Natural killer cell (primary cell): Measurements from ENCODE around the gene PHETA1. TPM values are rescaled to one million over a fixed set of nuclear protein-coding genes. Genes with fewer than 3 reads are reported as not detected.

Source experiments
- ATAC-seq, 3 donors: fragments of 150-1000 bp in 2 of 3; fragments of 200-7000 bp in 1 of 3; cut with Tn5 transposase; 1 replicate in 1 of 3; 2 replicates in 2 of 3; pipeline ENCODE4 v1.10.0; 2021; ENCODE audit warnings: mild to moderate bottlenecking in 2 of 3, moderate library complexity in 2 of 3
- DNase-seq, 2 donors: peaks; one replicate each; pipeline versions ENCODE4 v3.0.0 to v3.0.0-alpha.2; 2013 to 2021; ENCODE audit warnings: mixed read lengths in 1 of 2
- H3K27ac ChIP-seq: one replicate; pipeline ENCODE4 v1.5.1; 2013; ENCODE audit warnings: mild to moderate bottlenecking, low read length
- H3K27me3 ChIP-seq: one replicate; pipeline ENCODE4 v1.6.1; 2013; ENCODE audit warnings: low read length; ENCODE audit not compliant: control insufficient read depth, insufficient read depth
- H3K36me3 ChIP-seq: one replicate; pipeline ENCODE4 v1.6.1; 2013; ENCODE audit warnings: low read length; ENCODE audit not compliant: control insufficient read depth, insufficient read depth
- H3K4me1 ChIP-seq: one replicate; pipeline ENCODE4 v1.6.1; 2013; ENCODE audit warnings: low read length; ENCODE audit not compliant: control insufficient read depth, insufficient read depth
- H3K4me3 ChIP-seq: one replicate; pipeline ENCODE4 v1.5.1; 2013; ENCODE audit warnings: low read length
- H3K9me3 ChIP-seq: one replicate; pipeline ENCODE4 v1.6.1; 2013; ENCODE audit warnings: low read length; ENCODE audit not compliant: control insufficient read depth, insufficient read depth
- H3K27ac Mint-ChIP-seq, 2 donors: one replicate each; pipeline ENCODE4 v1.8.0; 2022; ENCODE audit warnings: mild to moderate bottlenecking in 2 of 2, mixed read lengths in 2 of 2, moderate library complexity in 1 of 2
- H3K27me3 Mint-ChIP-seq, 2 donors: one replicate each; pipeline ENCODE4 v1.8.0; 2022; ENCODE audit warnings: low read depth in 2 of 2, mixed read lengths in 2 of 2
- H3K36me3 Mint-ChIP-seq: one replicate; pipeline ENCODE4 v1.8.0; 2022; ENCODE audit warnings: mixed read lengths
- H3K4me1 Mint-ChIP-seq, 2 donors: one replicate each; pipeline ENCODE4 v1.8.0; 2022; ENCODE audit warnings: mixed read lengths in 2 of 2
- H3K4me3 Mint-ChIP-seq: one replicate; pipeline ENCODE4 v1.8.0; 2022; ENCODE audit warnings: mild to moderate bottlenecking, moderate library complexity, mixed read lengths
- H3K9me3 Mint-ChIP-seq, 2 donors: one replicate each; pipeline ENCODE4 v1.8.0; 2022; ENCODE audit warnings: mixed read lengths in 2 of 2
- WGBS: methylation state at CpG from one replicate; pipeline ENCODE4 v1.1.7; 2013; ENCODE audit warnings: missing lambda C conversion rate; ENCODE audit not compliant: insufficient coverage; 5-methylcytosine and 5-hydroxymethylcytosine counted together
- intact Hi-C: fragments of 100-400 bp; cut with micrococcal nuclease; formaldehyde crosslinking; loops from one replicate; pipeline ENCODE4 v1.14.2; 2022
- total RNA-seq, 4 donors: library from RNA; stranded (reverse); fragments of 120-200 nt in 1 of 4; gene quantifications; one replicate each; pipeline versions ENCODE4 v1.2.3 to v1.2.4, GENCODE V29; 2013 to 2022
- TF ChIP-seq, protein P1 (sequence below): fragments of 200-600 bp; IDR thresholded peaks from one replicate; pipeline ENCODE4 v1.8.0; 2022; ENCODE audit warnings: antibody characterized with exemption

PHETA1 gene
- total RNA-seq, 3 donors from 2014 or later (not counting 1 experiment from before 2014, with no cell fraction given), result 3.4 to 3.8 (median 3.5) TPM

DNA sequence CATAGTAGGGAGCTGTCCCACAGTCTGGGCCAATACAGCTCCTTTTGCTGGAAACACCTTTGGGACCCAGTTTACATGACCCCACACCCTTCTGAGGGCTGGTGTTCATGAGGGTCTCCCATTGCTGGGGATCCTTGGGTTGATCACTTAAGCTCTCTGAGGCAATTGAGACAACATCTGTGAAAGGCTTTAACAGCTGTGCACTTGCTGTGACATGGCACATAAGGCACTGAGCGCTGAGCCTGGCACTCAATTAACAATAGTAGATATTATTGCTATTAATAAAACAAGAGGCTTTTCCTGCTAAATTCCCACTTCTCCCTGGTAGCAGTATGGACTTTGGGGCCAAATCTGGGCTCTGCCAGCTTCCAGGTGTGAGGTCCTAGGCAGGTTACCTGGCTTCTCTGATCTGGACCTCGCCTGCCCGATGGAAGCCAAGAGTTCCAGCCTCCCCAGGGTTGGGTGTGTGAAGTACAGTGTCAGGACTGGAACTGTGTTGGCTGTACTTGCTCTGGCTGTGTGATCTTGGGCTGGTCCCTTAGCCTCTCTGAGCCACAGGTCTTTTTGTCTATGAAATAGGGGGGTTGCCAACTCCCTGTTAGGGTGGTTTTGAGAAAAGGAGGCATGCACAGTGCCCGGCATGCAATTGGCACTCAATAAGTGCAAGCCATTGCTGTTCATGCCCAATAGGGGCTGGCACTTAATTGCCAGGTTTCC lies 39.9 kb upstream of the PHETA1 start:
- H3K27me3 Mint-ChIP-seq, result no peaks in the 10 kb centered on the region
- 79% methylated on average over 3 of the region's 4 CpGs for WGBS
- H3K4me3 Mint-ChIP-seq, result peak overlapping the region; percentile 95
- peaks cover 88% of the 10 kb centered on the region for H3K4me1 ChIP-seq
- no peaks in the 10 kb centered on the region for H3K9me3 ChIP-seq
- peak overlapping the region; percentile 9 for H3K4me3 ChIP-seq
- peaks cover 66 to 89% of the 10 kb centered on the region in 2 donors for H3K4me1 Mint-ChIP-seq
- H3K27me3 ChIP-seq, result no peaks in the 10 kb centered on the region
- TF ChIP-seq, protein P1, sequence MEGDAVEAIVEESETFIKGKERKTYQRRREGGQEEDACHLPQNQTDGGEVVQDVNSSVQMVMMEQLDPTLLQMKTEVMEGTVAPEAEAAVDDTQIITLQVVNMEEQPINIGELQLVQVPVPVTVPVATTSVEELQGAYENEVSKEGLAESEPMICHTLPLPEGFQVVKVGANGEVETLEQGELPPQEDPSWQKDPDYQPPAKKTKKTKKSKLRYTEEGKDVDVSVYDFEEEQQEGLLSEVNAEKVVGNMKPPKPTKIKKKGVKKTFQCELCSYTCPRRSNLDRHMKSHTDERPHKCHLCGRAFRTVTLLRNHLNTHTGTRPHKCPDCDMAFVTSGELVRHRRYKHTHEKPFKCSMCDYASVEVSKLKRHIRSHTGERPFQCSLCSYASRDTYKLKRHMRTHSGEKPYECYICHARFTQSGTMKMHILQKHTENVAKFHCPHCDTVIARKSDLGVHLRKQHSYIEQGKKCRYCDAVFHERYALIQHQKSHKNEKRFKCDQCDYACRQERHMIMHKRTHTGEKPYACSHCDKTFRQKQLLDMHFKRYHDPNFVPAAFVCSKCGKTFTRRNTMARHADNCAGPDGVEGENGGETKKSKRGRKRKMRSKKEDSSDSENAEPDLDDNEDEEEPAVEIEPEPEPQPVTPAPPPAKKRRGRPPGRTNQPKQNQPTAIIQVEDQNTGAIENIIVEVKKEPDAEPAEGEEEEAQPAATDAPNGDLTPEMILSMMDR, result no peak
- H3K27ac ChIP-seq, result peak overlapping the region; percentile 68
- H3K9me3 Mint-ChIP-seq, result no peaks in the 10 kb centered on the region
- intact Hi-C loops, result no loop called here
- DNase-seq (no peak), ATAC-seq (no peak)
- peaks cover 2% of the 10 kb centered on the region for H3K36me3 ChIP-seq
- H3K36me3 Mint-ChIP-seq, result no peaks in the 10 kb centered on the region
- peak overlapping the region; percentile 91 to 96 for H3K27ac Mint-ChIP-seq

- Histone ChIP-seq H3K36me3 (no peaks in the 10 kb centered on the region), H3K4me3 (no peak overlapping the region), H3K27me3 (no peaks in the 10 kb centered on the region), H3K27ac (peak overlapping the region; percentile 98), H3K4me1 (peaks cover 88% of the 10 kb centered on the region), H3K9me3 (no peaks in the 10 kb centered on the region)
- no peaks in the 10 kb centered on the region for H3K36me3 Mint-ChIP-seq
- H3K4me1 Mint-ChIP-seq, result peaks cover 65 to 89% of the 10 kb centered on the region in 2 donors
- no peaks in the 10 kb centered on the region for H3K9me3 Mint-ChIP-seq
- TF ChIP-seq, protein P1, result no peak
- ATAC-seq, result no peak
- intact Hi-C loops, result no loop called here
- no peak for DNase-seq
- no peaks in the 10 kb centered on the region for H3K27me3 Mint-ChIP-seq
- no CpG with 5 or more reads among the region's 1 CpG for WGBS
- peak overlapping the region; percentile 95 for H3K4me3 Mint-ChIP-seq
- H3K27ac Mint-ChIP-seq, result peak overlapping the region; percentile 91 to 96
These were observed 39.2 kb upstream of the PHETA1 start for GRCh38 chr12:111408116-111408440.

DNA sequence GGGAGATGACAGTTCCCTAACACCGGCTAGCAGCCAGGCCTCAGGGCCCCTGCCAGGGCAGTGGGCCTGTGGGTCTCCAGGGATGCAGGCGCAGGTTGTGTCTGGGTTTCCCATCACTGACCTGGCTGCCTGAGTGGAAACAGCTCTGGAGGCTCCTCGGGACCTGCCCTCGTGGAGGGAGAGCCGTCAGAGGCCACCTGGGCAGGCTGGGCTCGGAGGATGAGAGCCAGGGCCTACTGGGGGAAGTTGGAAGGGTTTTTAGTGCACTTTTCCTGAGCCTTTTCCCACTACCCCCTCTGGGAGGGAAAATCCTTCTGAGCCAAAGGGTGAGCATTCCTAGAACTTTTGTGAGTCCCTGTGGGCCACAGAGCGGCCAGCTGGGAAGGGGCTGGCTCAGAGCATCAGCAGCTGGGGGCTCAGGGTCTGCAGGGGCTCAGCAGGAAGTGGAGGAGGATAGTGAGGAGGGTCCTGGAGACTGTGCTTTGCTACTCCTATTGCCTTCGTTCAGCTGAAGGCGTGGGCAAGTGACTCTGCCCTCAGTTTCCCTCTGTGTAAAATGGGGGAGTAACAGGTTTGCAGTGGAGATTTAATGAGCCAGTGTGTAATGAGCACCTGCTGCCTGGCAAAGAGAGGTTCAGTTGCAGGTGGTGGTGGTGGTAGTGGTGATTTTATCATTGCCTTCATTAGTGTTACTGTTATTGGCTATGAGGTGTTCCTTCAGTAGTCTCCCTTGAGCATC lies 38.7 kb upstream of the PHETA1 start:
- H3K4me1 ChIP-seq, result peaks cover 88% of the 10 kb centered on the region
- TF ChIP-seq, protein P1, result no peak
- H3K4me1 Mint-ChIP-seq, result peaks cover 63 to 88% of the 10 kb centered on the region in 2 donors
- H3K36me3 ChIP-seq, result no peaks in the 10 kb centered on the region
- peak overlapping the region; percentile 98 for H3K27ac ChIP-seq
- H3K4me3 Mint-ChIP-seq, result peak overlapping the region; percentile 95
- peak in 1 of 2 donors; percentile 25 for DNase-seq
- intact Hi-C loops, result no loop called here
- ATAC-seq, result no peak
- no peaks in the 10 kb centered on the region for H3K9me3 ChIP-seq
- peak overlapping the region; percentile 91 to 96 for H3K27ac Mint-ChIP-seq
- H3K9me3 Mint-ChIP-seq, result no peaks in the 10 kb centered on the region
- 32% methylated on average over 9 of the region's 9 CpGs for WGBS
- no peaks in the 10 kb centered on the region for H3K27me3 ChIP-seq
- no peaks in the 10 kb centered on the region for H3K27me3 Mint-ChIP-seq
- no peaks in the 10 kb centered on the region for H3K36me3 Mint-ChIP-seq
- peak overlapping the region; percentile 98 for H3K4me3 ChIP-seq
